OCI-LY7 (cell line): ENCODE data around the gene SYNGR1. TPM values are rescaled to one million over a fixed set of nuclear protein-coding genes. Genes with fewer than 3 reads are reported as not detected.
"Not testable (repeated sequence)": the region's sequence is repeated elsewhere in the genome, so short reads cannot be mapped to it uniquely, and the experiment has no call there.

ENCODE experiments used
- BruUV-seq: library from RNA; stranded (reverse); fragments of 400-500 nt; replicated peaks from 2 replicates; lab custom pipeline; 2021; lab: Mats Ljungman, UMichigan
- CTCF ChIA-PET: fragments of 300-600 bp; sonication (Branson Sonifier 250); formaldehyde crosslinking; loops from one replicate; lab custom pipeline; 2022; ENCODE audit warnings: antibody characterized with exemption; ENCODE audit not compliant: unreplicated experiment; lab: Charles Lee
- POLR2A ChIA-PET: fragments of 300-600 bp; sonication (Branson Sonifier 250); formaldehyde crosslinking; loops from one replicate; lab custom pipeline; 2022; ENCODE audit warnings: antibody characterized with exemption; lab: Charles Lee
- DNase-seq: peaks from one replicate; pipeline ENCODE4 v3.0.0-alpha.2; 2015; ENCODE audit warnings: low spot score
- H2AFZ ChIP-seq: fragments of 200-600 bp; sonication (generic), shearing (Covaris generic); 2 replicates; pipeline ENCODE4 v1.6.1; 2014; ENCODE audit warnings: mild to moderate bottlenecking, antibody characterized with exemption, low read length, moderate library complexity
- H3K27ac ChIP-seq: fragments of 200-600 bp; sonication (generic); 2 replicates; pipeline ENCODE4 v1.5.1; 2014; ENCODE audit warnings: mixed run types, low read depth, mild to moderate bottlenecking, moderate library complexity, low read length, inconsistent platforms; ENCODE audit not compliant: poor library complexity, severe bottlenecking
- H3K36me3 ChIP-seq: fragments of 200-600 bp; sonication (generic); 2 replicates; pipeline ENCODE4 v1.6.1; 2014; ENCODE audit warnings: mild to moderate bottlenecking, antibody characterized with exemption, low read length, moderate library complexity, mixed read lengths; ENCODE audit not compliant: insufficient read depth
- H3K4me1 ChIP-seq: fragments of 200-600 bp; sonication (generic); 2 replicates; pipeline ENCODE4 v1.5.1; 2014; ENCODE audit warnings: mild to moderate bottlenecking, low read length; ENCODE audit not compliant: insufficient read depth, poor library complexity, severe bottlenecking
- H3K4me2 ChIP-seq: fragments of 200-600 bp; sonication (generic); 2 replicates; pipeline ENCODE4 v1.6.1; 2014; ENCODE audit warnings: mild to moderate bottlenecking, low read length
- H3K4me3 ChIP-seq: fragments of 200-600 bp; sonication (generic); 2 replicates; pipeline ENCODE4 v1.5.1; 2014; ENCODE audit warnings: mild to moderate bottlenecking, low read depth, low read length; ENCODE audit not compliant: poor library complexity, severe bottlenecking
- H3K79me2 ChIP-seq: fragments of 200-600 bp; sonication (generic); 2 replicates; pipeline ENCODE4 v1.6.1; 2016; ENCODE audit warnings: low read depth, mild to moderate bottlenecking, low read length, moderate library complexity, mixed read lengths; ENCODE audit not compliant: insufficient read depth
- H3K9me2 ChIP-seq: fragments of 200-600 bp; sonication (generic); 2 replicates; pipeline ENCODE4 v1.6.1; 2016; ENCODE audit warnings: mild to moderate bottlenecking, low read length, mixed read lengths; ENCODE audit not compliant: insufficient read depth
- H3K9me3 ChIP-seq: fragments of 200-600 bp; sonication (generic); 2 replicates; pipeline ENCODE4 v1.6.1; 2014; ENCODE audit warnings: mild to moderate bottlenecking, mixed run types, low read length, mixed read lengths
- H4K20me1 ChIP-seq: fragments of 200-600 bp; sonication (generic); 2 replicates; pipeline ENCODE4 v1.6.1; 2014; ENCODE audit warnings: mild to moderate bottlenecking, antibody characterized with exemption, low read length, moderate library complexity, mixed read lengths; ENCODE audit not compliant: insufficient read depth
- EZH2phosphoT487 ChIP-seq: fragments of 200-600 bp; sonication (generic); IDR thresholded peaks from 2 replicates; pipeline ENCODE4 v1.6.1; 2018; ENCODE audit warnings: low read depth, borderline replicate concordance, mild to moderate bottlenecking, mixed run types, antibody characterized with exemption, low read length, moderate library complexity, mixed read lengths
- intact Hi-C: fragments of 100-400 bp; cut with micrococcal nuclease; formaldehyde crosslinking; loops from one replicate; pipeline ENCODE4 v1.10.0; 2022; ENCODE audit not compliant: unreplicated experiment
- total RNA-seq, 2 experiments: library from RNA; depleted of rRNA in 1 of 2; stranded (reverse); fragments of >200 nt in 1 of 2; shearing (Covaris generic) in 1 of 2; gene quantifications; 2 replicates each; pipeline ENCODE4 v1.2.3, GENCODE V29; 2014 to 2022
- TF ChIP-seq, protein P1 (sequence below): fragments of 200-600 bp; sonication (generic); conservative IDR thresholded peaks from 2 replicates; pipeline ENCODE4 v1.5.1; 2014; ENCODE audit warnings: mild to moderate bottlenecking, antibody characterized with exemption, low read length, moderate library complexity, mixed read lengths

Gene SYNGR1
- total RNA-seq, 2 experiments from 2014 or later: 10.2 to 23.3 TPM

- Histone ChIP-seq H3K79me2 (no peaks in the 10 kb centered on the region), H2AFZ (no peak overlapping the region), H4K20me1 (no peaks in the 10 kb centered on the region), H3K9me3 (no peaks in the 10 kb centered on the region), H3K36me3 (no peaks in the 10 kb centered on the region), H3K4me3 (no peak overlapping the region), H3K4me2 (no peak overlapping the region), H3K4me1 (peaks cover 30% of the 10 kb centered on the region), H3K27ac (no peak overlapping the region), H3K9me2 (no peaks in the 10 kb centered on the region)
- DNase-seq: no peak
- ChIA-PET POLR2A (no interaction called here), CTCF (no interaction called here)
- intact Hi-C loops: no loop called here
- TF ChIP-seq EZH2phosphoT487: no peak
- TF ChIP-seq, protein P1, sequence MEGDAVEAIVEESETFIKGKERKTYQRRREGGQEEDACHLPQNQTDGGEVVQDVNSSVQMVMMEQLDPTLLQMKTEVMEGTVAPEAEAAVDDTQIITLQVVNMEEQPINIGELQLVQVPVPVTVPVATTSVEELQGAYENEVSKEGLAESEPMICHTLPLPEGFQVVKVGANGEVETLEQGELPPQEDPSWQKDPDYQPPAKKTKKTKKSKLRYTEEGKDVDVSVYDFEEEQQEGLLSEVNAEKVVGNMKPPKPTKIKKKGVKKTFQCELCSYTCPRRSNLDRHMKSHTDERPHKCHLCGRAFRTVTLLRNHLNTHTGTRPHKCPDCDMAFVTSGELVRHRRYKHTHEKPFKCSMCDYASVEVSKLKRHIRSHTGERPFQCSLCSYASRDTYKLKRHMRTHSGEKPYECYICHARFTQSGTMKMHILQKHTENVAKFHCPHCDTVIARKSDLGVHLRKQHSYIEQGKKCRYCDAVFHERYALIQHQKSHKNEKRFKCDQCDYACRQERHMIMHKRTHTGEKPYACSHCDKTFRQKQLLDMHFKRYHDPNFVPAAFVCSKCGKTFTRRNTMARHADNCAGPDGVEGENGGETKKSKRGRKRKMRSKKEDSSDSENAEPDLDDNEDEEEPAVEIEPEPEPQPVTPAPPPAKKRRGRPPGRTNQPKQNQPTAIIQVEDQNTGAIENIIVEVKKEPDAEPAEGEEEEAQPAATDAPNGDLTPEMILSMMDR: no peak
- BruUV-seq: no TSS peak
Observed at GRCh38 chr22:39355080-39355479, 5.3 kb downstream of the SYNGR1 start.

DNA sequence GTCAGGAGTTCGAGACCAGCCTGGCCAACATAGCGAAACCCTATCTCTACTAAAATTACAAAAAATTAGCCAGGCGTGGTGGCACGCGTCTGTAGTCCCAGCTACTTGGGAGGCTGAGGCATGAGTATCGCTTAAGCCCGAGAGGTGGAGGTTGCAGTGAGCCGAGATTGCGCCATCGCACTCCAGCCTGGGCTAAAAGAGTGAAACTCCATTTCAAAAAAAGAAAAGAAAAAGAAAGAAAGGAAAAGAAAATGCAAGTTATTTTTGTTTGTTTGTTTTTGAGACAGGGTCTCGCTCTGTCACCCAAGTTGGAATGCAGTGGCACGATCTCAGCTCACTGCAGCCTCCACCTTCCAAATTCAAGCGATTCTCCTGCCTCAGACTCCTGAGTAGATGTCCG lies 6.0 kb downstream of the SYNGR1 start:
- H3K4me3 ChIP-seq, H3K4me2 ChIP-seq, POLR2A ChIA-PET, H2AFZ ChIP-seq, H4K20me1 ChIP-seq, BruUV-seq, H3K27ac ChIP-seq, CTCF ChIA-PET, intact Hi-C loops, H3K36me3 ChIP-seq, H3K9me3 ChIP-seq, DNase-seq, H3K9me2 ChIP-seq, H3K79me2 ChIP-seq: not testable (repeated sequence)
- H3K4me1 ChIP-seq: peaks cover 24% of the 10 kb centered on the region

DNA sequence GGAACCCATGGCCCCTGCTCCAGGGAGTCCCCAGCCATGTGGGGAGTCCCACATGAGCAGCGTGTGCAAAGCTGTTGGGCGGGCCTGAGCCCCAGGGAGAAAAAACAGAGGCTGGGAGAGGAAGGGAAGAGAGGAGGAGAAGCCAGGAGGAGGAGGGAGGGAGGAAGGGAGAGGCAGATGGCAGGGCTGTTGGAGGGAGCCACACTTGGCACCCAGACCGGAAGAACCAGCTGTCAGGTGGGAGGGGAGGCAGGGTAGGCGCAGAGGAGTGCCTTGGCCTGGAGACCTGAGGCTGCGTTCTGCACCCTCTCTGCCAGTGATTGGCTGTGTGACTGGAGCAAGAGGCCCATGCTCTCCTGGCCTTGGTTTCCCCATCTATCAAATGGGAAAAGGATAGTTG lies 6.7 kb downstream of the SYNGR1 start:
- no peak overlapping the region for H3K4me3 ChIP-seq
- ChIA-PET CTCF (no interaction called here), POLR2A (no interaction called here)
- no TSS peak for BruUV-seq
- H3K4me2 ChIP-seq: no peak overlapping the region
- no peaks in the 10 kb centered on the region for H4K20me1 ChIP-seq
- no peaks in the 10 kb centered on the region for H3K9me3 ChIP-seq
- H3K79me2 ChIP-seq: no peaks in the 10 kb centered on the region
- TF ChIP-seq, protein P1: no peak
- no peaks in the 10 kb centered on the region for H3K36me3 ChIP-seq
- H3K9me2 ChIP-seq: no peaks in the 10 kb centered on the region
- H3K4me1 ChIP-seq: peaks cover 17% of the 10 kb centered on the region
- DNase-seq: peak; percentile 20
- H3K27ac ChIP-seq: no peak overlapping the region
- H2AFZ ChIP-seq: no peak overlapping the region
- intact Hi-C loops: no loop called here

DNA sequence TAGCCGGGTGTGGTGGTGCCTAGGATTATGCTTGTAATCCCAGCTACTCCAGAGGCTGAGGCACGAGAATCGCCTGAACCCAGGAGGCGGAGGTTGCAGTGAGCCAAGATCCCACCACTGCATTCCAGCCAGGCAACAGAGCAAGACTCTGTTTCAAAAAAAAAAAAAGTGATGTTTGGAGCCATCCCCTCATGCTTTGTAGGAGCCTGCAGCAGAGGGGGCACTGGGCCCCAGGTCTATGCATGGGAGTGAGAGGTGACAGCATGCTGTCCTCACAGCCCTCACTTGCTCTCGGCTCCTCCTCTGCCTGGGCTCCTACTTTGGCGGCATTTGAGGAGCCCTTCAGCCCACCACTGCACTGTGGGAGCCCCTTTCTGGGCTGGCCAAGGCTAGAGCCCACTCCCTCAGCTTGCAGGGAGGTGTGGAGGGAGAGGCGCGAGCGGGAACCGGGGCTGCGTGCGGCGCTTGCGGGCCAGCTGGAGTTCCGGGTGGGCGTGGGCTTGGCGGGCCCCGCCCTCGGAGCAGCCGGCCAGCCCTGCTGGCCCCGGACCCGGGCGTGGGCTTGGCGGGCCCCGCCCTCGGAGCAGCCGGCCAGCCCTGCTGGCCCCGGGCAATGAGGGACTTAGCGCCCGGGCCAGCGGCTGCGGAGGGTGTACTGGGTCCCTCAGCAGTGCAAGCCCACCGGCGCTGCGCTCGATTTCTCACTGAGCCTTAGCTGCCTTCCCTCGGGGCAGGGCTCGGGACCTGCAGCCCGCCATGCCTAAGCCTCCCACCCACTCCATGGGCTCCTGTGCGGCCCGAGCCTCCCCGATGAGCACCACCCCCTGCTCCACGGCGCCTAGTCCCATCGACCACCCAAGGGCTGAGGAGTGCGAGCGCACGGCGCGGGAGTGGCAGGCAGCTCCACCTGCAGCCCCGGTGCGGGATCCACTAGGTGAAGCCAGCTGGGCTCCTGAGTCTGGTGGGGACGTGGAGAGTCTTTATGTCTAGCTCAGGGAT lies 7.6 kb downstream of the SYNGR1 start:
- H3K4me2 ChIP-seq, H3K9me2 ChIP-seq, H3K36me3 ChIP-seq, H3K79me2 ChIP-seq, POLR2A ChIA-PET, H3K27ac ChIP-seq, CTCF ChIA-PET, H4K20me1 ChIP-seq, H3K4me1 ChIP-seq, H3K4me3 ChIP-seq, intact Hi-C loops, BruUV-seq, DNase-seq, H3K9me3 ChIP-seq, H2AFZ ChIP-seq: not testable (repeated sequence)

DNA sequence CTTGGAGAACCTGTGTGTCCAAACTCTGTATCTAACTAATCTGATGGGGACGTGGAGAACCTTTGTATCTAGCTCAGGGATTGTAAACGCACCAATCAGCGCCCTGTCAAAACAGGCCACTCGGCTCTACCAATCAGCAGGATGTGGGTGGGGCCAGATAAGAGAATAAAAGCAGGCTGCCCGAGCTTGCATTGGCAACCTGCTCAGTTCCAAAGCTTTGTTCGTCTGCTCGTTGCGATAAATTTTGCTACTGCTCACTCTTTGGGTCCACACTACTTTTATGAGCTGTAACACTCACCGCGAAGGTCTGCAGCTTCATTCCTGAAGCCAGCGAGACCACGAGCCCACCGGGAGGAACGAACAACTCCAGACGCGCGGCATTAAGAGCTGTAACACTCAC lies 8.4 kb downstream of the SYNGR1 start:
- POLR2A ChIA-PET, H3K4me2 ChIP-seq, BruUV-seq, H3K27ac ChIP-seq, H3K79me2 ChIP-seq, H3K9me2 ChIP-seq, intact Hi-C loops, H3K4me3 ChIP-seq, DNase-seq, H4K20me1 ChIP-seq, H2AFZ ChIP-seq, H3K4me1 ChIP-seq, H3K9me3 ChIP-seq, CTCF ChIA-PET, H3K36me3 ChIP-seq: not testable (repeated sequence)
